ENCODE results near the gene PANX2.

PANX2 gene

GRCh38 chr22:50178871-50179869 is 8.6 kb downstream of the PANX2 start:
- in situ Hi-C loops (cut with HindIII; ENCODE audit: low sequenced_read_pairs): no loop called here
- TF ChIP-seq CTCF (IDR thresholded peaks at IDR 0.05; ENCODE audit: low read depth, low read length, missing control alignments): no peak
- no peak for DNase-seq (ENCODE audit: low read depth)
- no peak overlapping the region for H3K4me3 ChIP-seq (ENCODE audit: low read depth, low read length)

DNA sequence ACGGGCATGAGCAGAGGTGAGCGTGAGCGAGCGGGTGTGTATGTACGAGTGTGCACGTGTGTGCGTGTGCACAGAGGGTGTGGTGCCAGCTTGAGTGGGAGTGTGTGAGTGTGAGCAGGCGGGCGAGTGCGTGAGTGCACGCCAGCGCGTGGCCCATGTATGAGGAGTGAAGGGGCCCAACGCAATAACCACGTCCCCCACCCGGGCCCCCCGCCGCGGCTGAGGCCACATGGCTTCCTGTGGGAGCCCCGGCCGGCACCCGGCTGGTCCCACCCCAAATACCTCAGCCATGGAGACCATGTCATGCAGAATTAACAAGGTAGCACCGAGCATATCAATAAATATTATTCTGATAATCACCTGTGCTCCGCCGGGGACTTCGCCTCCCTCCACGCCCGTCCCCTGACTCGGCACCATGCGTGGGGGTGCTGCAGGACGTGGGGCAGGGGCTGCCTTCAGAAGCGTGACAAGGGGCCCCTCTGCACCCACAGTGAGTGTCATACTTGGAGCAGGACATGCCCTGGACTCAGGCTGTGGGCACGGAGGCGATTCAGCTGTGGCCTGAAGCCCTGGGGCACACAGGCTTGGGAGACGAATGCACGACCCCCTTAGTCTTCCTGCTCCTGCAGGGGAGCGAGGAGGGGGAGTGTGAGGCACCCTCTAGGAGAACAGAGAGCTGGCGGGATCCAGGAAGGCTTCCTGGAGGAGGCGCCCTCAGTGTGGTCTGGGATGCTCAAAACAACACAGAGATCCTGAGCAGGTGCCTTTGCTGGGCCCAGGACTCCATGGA is 9.6 kb downstream of the PANX2 start:
- no peak overlapping the region for H3K4me3 ChIP-seq (ENCODE audit: low read depth, low read length)
- DNase-seq (ENCODE audit: low read depth): no peak
- in situ Hi-C loops (cut with HindIII; ENCODE audit: low sequenced_read_pairs): no loop called here
- no peak for TF ChIP-seq CTCF (IDR thresholded peaks at IDR 0.05; ENCODE audit: low read depth, low read length, missing control alignments)

GRCh38 chr22:50180727-50181521 is 10.4 kb downstream of the PANX2 start:
- TF ChIP-seq CTCF (IDR thresholded peaks at IDR 0.05; ENCODE audit: low read depth, low read length, missing control alignments): no peak

DNA sequence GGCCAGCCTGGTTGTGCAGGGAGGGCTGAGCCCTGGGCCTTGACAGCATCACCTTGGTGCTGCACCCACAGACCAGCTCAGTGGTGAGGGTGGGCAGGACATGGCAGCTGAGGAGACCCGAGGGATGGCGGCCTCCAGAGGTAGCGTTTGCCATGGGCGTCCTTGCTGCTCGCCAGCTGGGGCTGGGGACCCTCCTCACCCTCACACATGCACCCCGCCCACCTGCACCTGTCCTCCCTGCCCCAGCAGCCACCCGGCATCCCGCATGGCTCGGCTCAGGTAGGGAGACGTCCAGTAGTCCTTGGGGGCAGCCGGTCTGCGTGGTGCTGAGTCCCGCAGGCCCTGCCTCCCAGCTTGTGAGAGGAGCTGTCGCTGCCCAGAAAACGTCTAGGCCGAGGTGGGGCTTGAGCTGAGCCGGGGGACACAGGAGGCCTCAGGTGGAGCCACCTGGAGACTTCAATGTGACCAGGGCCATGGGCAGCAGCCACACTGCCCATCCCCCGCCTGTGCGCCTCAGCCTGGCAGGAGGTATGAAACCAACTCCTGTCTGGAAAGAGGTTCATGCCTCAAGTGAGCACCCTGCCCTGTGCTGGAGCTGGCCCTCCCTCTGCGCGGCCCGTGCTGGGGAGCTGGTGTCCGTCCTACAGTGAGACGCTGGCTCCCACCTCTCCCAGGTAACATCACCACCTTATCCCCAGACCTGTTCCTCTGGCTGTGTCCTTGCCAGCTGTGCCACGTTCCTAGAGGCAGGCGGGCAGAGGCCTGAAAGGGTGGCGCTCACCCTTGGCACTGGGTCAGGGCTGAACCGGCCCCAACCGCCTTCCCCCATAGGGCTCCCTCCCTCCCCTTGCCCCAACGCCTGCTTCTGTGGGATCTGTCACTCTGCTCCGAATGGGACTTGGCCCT is 11.9 kb downstream of the PANX2 start:
- H3K4me3 ChIP-seq (ENCODE audit: low read depth, low read length): no peak overlapping the region
- DNase-seq (ENCODE audit: low read depth): no peak
- no peak for TF ChIP-seq CTCF (IDR thresholded peaks at IDR 0.05; ENCODE audit: low read depth, low read length, missing control alignments)
- in situ Hi-C loops (cut with HindIII; ENCODE audit: low sequenced_read_pairs): no loop called here

More at GRCh38 chr22:50180727-50181521, 10.4 kb downstream of the PANX2 start:
- H3K4me3 ChIP-seq (ENCODE audit: low read depth, low read length): no peak overlapping the region
- in situ Hi-C loops (cut with HindIII; ENCODE audit: low sequenced_read_pairs): no loop called here
- DNase-seq (ENCODE audit: low read depth): no peak

DNA sequence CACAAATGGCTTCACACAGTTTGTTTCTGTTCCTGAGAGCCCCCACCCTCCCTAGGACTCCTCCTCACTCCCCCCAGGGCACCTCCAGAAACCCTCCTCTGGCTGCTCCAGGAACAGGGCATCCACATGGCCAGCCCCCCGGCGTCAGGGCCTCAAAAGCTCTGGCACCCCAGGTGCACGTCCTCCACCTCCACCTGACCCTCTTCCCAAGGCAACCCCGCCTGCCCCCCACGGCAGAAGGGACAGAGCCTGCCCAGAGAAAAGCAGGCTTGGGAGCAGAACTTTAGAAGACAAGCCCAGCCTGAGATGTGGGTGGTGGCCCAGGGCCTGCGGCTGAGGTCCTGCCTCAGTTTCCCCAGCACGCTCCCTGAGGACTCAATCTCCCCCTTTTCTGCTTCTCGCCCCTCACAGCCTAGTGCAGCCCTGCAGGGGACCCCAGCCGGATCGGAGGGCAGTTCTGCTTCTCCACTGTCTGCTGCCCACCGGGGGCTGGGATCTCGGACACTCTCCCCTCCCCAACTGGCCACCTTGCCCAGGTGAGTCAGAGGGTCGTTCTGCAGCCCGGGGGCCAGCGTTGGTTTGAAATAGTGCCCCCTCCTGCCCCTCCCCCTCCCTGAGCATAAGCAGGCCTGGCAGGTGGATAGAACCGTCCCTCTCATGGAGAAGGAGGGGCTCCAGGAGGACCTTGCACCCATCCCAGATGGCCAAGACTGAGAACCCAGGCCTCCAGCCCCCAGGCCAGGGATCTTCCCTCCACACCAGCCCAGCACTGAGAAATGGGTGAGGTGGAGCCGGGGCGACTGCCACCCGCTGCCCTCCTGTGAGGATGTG is 12.8 kb downstream of the PANX2 start:
- no peak for DNase-seq (ENCODE audit: low read depth)
- TF ChIP-seq CTCF (IDR thresholded peaks at IDR 0.05; ENCODE audit: low read depth, low read length, missing control alignments): no peak
- H3K4me3 ChIP-seq (ENCODE audit: low read depth, low read length): no peak overlapping the region
- in situ Hi-C loops (cut with HindIII; ENCODE audit: low sequenced_read_pairs): no loop called here

Data from astrocyte of the cerebellum (primary cell).